HepG2 (cell line): ENCODE data around the gene PCSK6. TPM values are rescaled to one million over a fixed set of nuclear protein-coding genes. Genes with fewer than 3 reads are reported as not detected.

Source experiments
- ATAC-seq: fragments of 200-7000 bp; cut with Tn5 transposase; 3 replicates; pipeline ENCODE4 v1.9.1; 2020; ENCODE audit warnings: mild to moderate bottlenecking, moderate library complexity
- BruUV-seq: library from RNA; stranded (reverse); fragments of 400-500 nt; replicated peaks from 2 replicates; lab custom pipeline; 2021; lab: Mats Ljungman, UMichigan
- CTCF ChIA-PET: fragments of 300-600 bp; formaldehyde crosslinking; extraction: SDS; loops from one replicate; lab custom pipeline; 2021; ENCODE audit warnings: low total read pairs, inconsistent platforms, low intra/inter-chr PET ratio; lab: Yijun Ruan, JAX
- POLR2A ChIA-PET: fragments of 350-600 bp; sonication (Branson Sonifier 250); formaldehyde crosslinking; loops from one replicate; lab custom pipeline; 2020; ENCODE audit warnings: antibody characterized with exemption, inconsistent platforms; lab: Yijun Ruan, JAX
- DNase-seq: peaks from one replicate; pipeline ENCODE4 v3.0.0-alpha.2; 2015; ENCODE audit warnings: low spot score
- FAIRE-seq: peaks from 3 replicates; lab custom pipeline; 2011; peaks lifted over from hg19 to GRCh38; lab: Jason Lieb, UNC
- H2AFZ ChIP-seq: one replicate; pipeline ENCODE4 v1.6.1; 2011; ENCODE audit warnings: low read length, inconsistent platforms
- H3K27ac ChIP-seq: fragments of 300-600 bp; 3 replicates; pipeline ENCODE4 v1.8.0; 2011; ENCODE audit warnings: mixed run types, mild to moderate bottlenecking, mixed read lengths, low read length, inconsistent platforms; ENCODE audit not compliant: insufficient read depth; ENCODE audit errors: extremely low read length
- H3K27me3 ChIP-seq, 2 experiments: fragments of 200-600 bp in 1 of 2; 2 replicates in 1 of 2; 3 replicates in 1 of 2; pipeline versions ENCODE4 v1.6.0 to v1.8.0; 2011; ENCODE audit warnings: low read length in 2 of 2, mild to moderate bottlenecking in 2 of 2, moderate library complexity in 2 of 2, inconsistent platforms in 1 of 2; ENCODE audit not compliant: insufficient read depth in 2 of 2, control insufficient read depth in 1 of 2
- H3K36me3 ChIP-seq, 2 experiments: fragments of 200-600 bp in 1 of 2; replicated peaks in 1 of 2; 2 replicates in 1 of 2; 3 replicates in 1 of 2; pipeline versions ENCODE4 v1.5.1 to v1.8.0; 2011; ENCODE audit warnings: low read length in 2 of 2, inconsistent platforms in 1 of 2; ENCODE audit not compliant: insufficient read depth in 2 of 2, control insufficient read depth in 1 of 2
- H3K4me1 ChIP-seq: 2 replicates; pipeline ENCODE4 v1.5.1; 2012; ENCODE audit warnings: low read length, inconsistent platforms; ENCODE audit not compliant: insufficient read depth
- H3K4me2 ChIP-seq: 2 replicates; pipeline ENCODE4 v1.6.0; 2011; ENCODE audit warnings: low read depth, low read length, inconsistent platforms
- H3K4me3 ChIP-seq, 3 experiments: fragments of 200-600 bp in 1 of 3; sonication (generic), shearing (Covaris generic) in 1 of 3; replicated peaks in 1 of 3; 2 replicates each; pipeline ENCODE4 v1.5.1; 2011 to 2016; ENCODE audit warnings: low read length in 3 of 3, inconsistent platforms in 2 of 3, low read depth in 2 of 3, mild to moderate bottlenecking in 2 of 3, control low read depth in 1 of 3, mixed read lengths in 1 of 3; ENCODE audit not compliant: insufficient read depth in 1 of 3
- H3K79me2 ChIP-seq: one replicate; pipeline ENCODE4 v1.6.1; 2011; ENCODE audit warnings: low read length, inconsistent platforms; ENCODE audit not compliant: insufficient read depth
- H3K9ac ChIP-seq: 2 replicates; pipeline ENCODE4 v1.6.0; 2011; ENCODE audit warnings: mild to moderate bottlenecking, low read depth, low read length, inconsistent platforms; ENCODE audit not compliant: insufficient read depth
- H3K9me3 ChIP-seq: 2 replicates; pipeline ENCODE4 v1.5.1; 2012; ENCODE audit warnings: mild to moderate bottlenecking, low read length
- H4K20me1 ChIP-seq: 2 replicates; pipeline ENCODE4 v1.6.0; 2011; ENCODE audit warnings: inconsistent platforms, mild to moderate bottlenecking, low read length, moderate library complexity; ENCODE audit not compliant: insufficient read depth
- AGO2 ChIP-seq: fragments of 200-400 bp; formaldehyde crosslinking; optimal IDR thresholded peaks from 2 replicates; pipeline ENCODE3; 2017; ENCODE audit warnings: mild to moderate bottlenecking, low read depth, low read length, moderate library complexity
- ATF7-NPFF ChIP-seq: sonication (generic); formaldehyde crosslinking; IDR thresholded peaks from 2 replicates; pipeline ENCODE4 v1.8.1; 2023; ENCODE audit warnings: mild to moderate bottlenecking, low read depth, missing genetic modification reagents, moderate library complexity
- HOXA7 ChIP-seq: sonication (generic); formaldehyde crosslinking; IDR thresholded peaks from 2 replicates; pipeline ENCODE4 v1.8.1; 2022; ENCODE audit warnings: mild to moderate bottlenecking, missing genetic modification reagents, moderate library complexity
- IRF9 ChIP-seq: sonication (generic); formaldehyde crosslinking; IDR thresholded peaks from 2 replicates; pipeline ENCODE4 v1.8.0; 2022; ENCODE audit warnings: missing genetic modification reagents, mild to moderate bottlenecking, borderline replicate concordance
- KLF6 ChIP-seq: IDR thresholded peaks from 2 replicates; pipeline ENCODE4 v1.8.0; 2016; ENCODE audit warnings: missing biosample characterization, missing genetic modification reagents
- PCBP1 ChIP-seq: fragments of 200-400 bp; formaldehyde crosslinking; IDR thresholded peaks from 2 replicates; pipeline ENCODE4 v1.6.1; 2017; ENCODE audit warnings: mild to moderate bottlenecking, low read depth, low read length, borderline replicate concordance
- POGZ ChIP-seq: sonication (generic); formaldehyde crosslinking; IDR thresholded peaks from 2 replicates; pipeline ENCODE4 v1.4.0; 2020; ENCODE audit warnings: mild to moderate bottlenecking, missing genetic modification reagents
- RBM39 ChIP-seq: fragments of 200-400 bp; formaldehyde crosslinking; IDR thresholded peaks from one replicate; pipeline ENCODE4 v1.6.1; 2018; ENCODE audit warnings: antibody characterized with exemption, mild to moderate bottlenecking, low read depth, low read length; ENCODE audit not compliant: poor library complexity, severe bottlenecking
- SP1 ChIP-seq, 2 experiments: fragments of 450-650 bp in 1 of 2; sonication (generic) in 1 of 2; formaldehyde crosslinking in 1 of 2; IDR thresholded peaks; 2 replicates each; pipeline versions ENCODE4 v1.4.0 to v1.6.1; 2016 to 2020; ENCODE audit warnings: missing genetic modification reagents in 1 of 2
- SUZ12 ChIP-seq: fragments of 150-350 bp; IDR thresholded peaks from 2 replicates; pipeline ENCODE4 v1.6.1; 2014; ENCODE audit warnings: low read depth, low read length
- TSC22D2 ChIP-seq: sonication (generic); formaldehyde crosslinking; IDR thresholded peaks from 2 replicates; pipeline ENCODE4 v1.5.1; 2020; ENCODE audit warnings: missing genetic modification reagents, mild to moderate bottlenecking, borderline replicate concordance
- ZEB1 ChIP-seq: IDR thresholded peaks from 2 replicates; pipeline ENCODE4 v1.6.1; 2012; ENCODE audit warnings: mild to moderate bottlenecking, low read depth, inconsistent platforms; ENCODE audit not compliant: insufficient replicate concordance
- ZNF24 ChIP-seq: fragments of 450-650 bp; IDR thresholded peaks from 2 replicates; pipeline ENCODE4 v1.6.1; 2017; ENCODE audit warnings: antibody characterized with exemption, mild to moderate bottlenecking
- ZNF251 ChIP-seq: sonication (generic); formaldehyde crosslinking; IDR thresholded peaks from 2 replicates; pipeline ENCODE4 v1.9.0; 2021; ENCODE audit warnings: mild to moderate bottlenecking, missing genetic modification reagents
- ZNF335 ChIP-seq: sonication (generic); formaldehyde crosslinking; IDR thresholded peaks from 2 replicates; pipeline ENCODE4 v1.4.0; 2020; ENCODE audit warnings: missing genetic modification reagents
- ZNF557 ChIP-seq: sonication (generic); formaldehyde crosslinking; IDR thresholded peaks from 2 replicates; pipeline ENCODE4 v1.4.0; 2020; ENCODE audit warnings: missing genetic modification reagents
- WGBS: methylation state at CpG from one replicate; pipeline ENCODE4 v1.1.6; 2017; ENCODE audit warnings: low lambda C conversion rate; 5-methylcytosine and 5-hydroxymethylcytosine counted together
- in situ Hi-C: cut with HindIII; loops from 2 replicates; pipeline ENCODE4 v1.10.0; 2017; ENCODE audit warnings: low pct_unique_long_range_greater_than_20kb; ENCODE audit not compliant: extremely low pct_ligation_motif_present
- intact Hi-C: fragments of 100-400 bp; cut with micrococcal nuclease; formaldehyde crosslinking; loops from one replicate; pipeline ENCODE4 v1.10.0; 2022; ENCODE audit not compliant: unreplicated experiment
- polyA plus RNA-seq, 8 experiments: library from polyadenylated mRNA; depleted of rRNA in 3 of 8; stranded (reverse) in 7 of 8; unstranded in 1 of 8; fragments of >200 nt; fragmentation: Illumina TruSeq in 4 of 8; extraction: Trizol in 4 of 8; gene quantifications; 2 replicates each; pipeline versions ENCODE4 v1.2.1 to v1.2.3, GENCODE V29; 2011 to 2016; ENCODE audit warnings: low read depth in 4 of 8, missing spikeins in 1 of 8, mixed read lengths in 1 of 8; ENCODE audit not compliant: insufficient read depth in 1 of 8
- total RNA-seq, 5 experiments: library from RNA; depleted of rRNA; stranded (reverse); fragments of >200 nt; fragmentation: Illumina TruSeq; extraction: Trizol; gene quantifications; 2 replicates each; pipeline ENCODE4 v1.2.3, GENCODE V29; 2016; ENCODE audit warnings: low read depth in 1 of 5
- TF ChIP-seq, protein P1 (sequence below): sonication (generic); formaldehyde crosslinking; IDR thresholded peaks from 2 replicates; pipeline ENCODE4 v1.5.0; 2020; ENCODE audit warnings: mild to moderate bottlenecking, missing genetic modification reagents
- TF ChIP-seq, protein P2 (sequence below): sonication (generic); formaldehyde crosslinking; conservative IDR thresholded peaks from 2 replicates; pipeline ENCODE4 v1.4.0; 2020; ENCODE audit warnings: missing genetic modification reagents

Gene PCSK6
- total and polyA plus RNA-seq, 2 of the 13 experiments (the other 11 are each of a cell fraction or from before 2014, with no cell fraction given), result 56.5 to 155 TPM

DNA sequence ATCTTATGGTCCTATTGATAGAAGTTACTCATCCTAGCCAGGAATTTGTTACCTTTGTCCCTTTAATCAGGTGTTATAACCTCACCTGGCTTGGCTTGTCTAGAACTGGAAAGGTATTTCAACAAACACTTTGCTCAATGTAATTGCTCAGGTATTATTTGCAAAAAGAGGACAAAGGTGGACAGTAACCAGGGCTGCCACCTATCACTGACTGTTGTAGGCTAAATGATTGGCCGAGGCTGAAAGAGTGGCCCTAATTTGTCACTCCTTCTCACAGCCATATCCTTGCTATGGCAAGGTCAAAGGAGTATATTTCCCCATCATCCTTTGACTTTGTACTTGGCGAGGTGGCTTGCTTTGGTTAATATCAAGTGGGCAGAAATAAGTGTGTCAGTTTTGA is 209.5 kb downstream of the PCSK6 start:
- Histone ChIP-seq H3K9me3 (no peaks in the 10 kb centered on the region), H2AFZ (no peak overlapping the region), H3K36me3 (peaks cover 15 to 43% of the 10 kb centered on the region in 2 experiments), H3K9ac (no peak overlapping the region), H3K27me3 (no peaks in the 10 kb centered on the region; a peak in 2 of 5 replicates), H3K4me1 (peaks cover 28% of the 10 kb centered on the region), H3K27ac (no peak overlapping the region), H3K4me2 (no peak overlapping the region), H4K20me1 (no peaks in the 10 kb centered on the region), H3K4me3 (no peak overlapping the region), H3K79me2 (peaks cover 18% of the 10 kb centered on the region)
- DNase-seq, result no peak
- CTCF ChIA-PET, result no interaction called here
- TF ChIP-seq ZNF24, result no peak
- no peak for TF ChIP-seq ZNF251 (CRISPR knock-in tag)
- no peak for TF ChIP-seq POGZ (CRISPR knock-in tag)
- no peak for TF ChIP-seq KLF6 (CRISPR knock-in tag)
- no peak for TF ChIP-seq ZNF557 (CRISPR knock-in tag)
- TF ChIP-seq RBM39, result no peak
- no peak for TF ChIP-seq HOXA7
- TF ChIP-seq ZNF335 (CRISPR knock-in tag), result no peak
- no peak for TF ChIP-seq SUZ12
- no peak for TF ChIP-seq ZEB1
- no peak for TF ChIP-seq PCBP1
- no peak for TF ChIP-seq AGO2
- TF ChIP-seq, protein P1, sequence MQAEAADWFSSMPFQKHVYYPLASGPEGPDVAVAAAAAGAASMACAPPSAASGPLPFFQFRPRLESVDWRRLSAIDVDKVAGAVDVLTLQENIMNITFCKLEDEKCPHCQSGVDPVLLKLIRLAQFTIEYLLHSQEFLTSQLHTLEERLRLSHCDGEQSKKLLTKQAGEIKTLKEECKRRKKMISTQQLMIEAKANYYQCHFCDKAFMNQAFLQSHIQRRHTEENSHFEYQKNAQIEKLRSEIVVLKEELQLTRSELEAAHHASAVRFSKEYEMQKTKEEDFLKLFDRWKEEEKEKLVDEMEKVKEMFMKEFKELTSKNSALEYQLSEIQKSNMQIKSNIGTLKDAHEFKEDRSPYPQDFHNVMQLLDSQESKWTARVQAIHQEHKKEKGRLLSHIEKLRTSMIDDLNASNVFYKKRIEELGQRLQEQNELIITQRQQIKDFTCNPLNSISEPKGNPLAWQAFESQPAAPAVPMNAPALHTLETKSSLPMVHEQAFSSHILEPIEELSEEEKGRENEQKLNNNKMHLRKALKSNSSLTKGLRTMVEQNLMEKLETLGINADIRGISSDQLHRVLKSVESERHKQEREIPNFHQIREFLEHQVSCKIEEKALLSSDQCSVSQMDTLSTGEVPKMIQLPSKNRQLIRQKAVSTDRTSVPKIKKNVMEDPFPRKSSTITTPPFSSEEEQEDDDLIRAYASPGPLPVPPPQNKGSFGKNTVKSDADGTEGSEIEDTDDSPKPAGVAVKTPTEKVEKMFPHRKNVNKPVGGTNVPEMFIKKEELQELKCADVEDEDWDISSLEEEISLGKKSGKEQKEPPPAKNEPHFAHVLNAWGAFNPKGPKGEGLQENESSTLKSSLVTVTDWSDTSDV (CRISPR knock-in tag), result no peak
- TF ChIP-seq IRF9 (CRISPR knock-in tag), result no peak
- TF ChIP-seq SP1 (IDR thresholded peaks at IDR 0.05), result no peak
- TF ChIP-seq SP1 (CRISPR knock-in tag; IDR thresholded peaks at IDR 0.05), result no peak
- TF ChIP-seq, protein P2, sequence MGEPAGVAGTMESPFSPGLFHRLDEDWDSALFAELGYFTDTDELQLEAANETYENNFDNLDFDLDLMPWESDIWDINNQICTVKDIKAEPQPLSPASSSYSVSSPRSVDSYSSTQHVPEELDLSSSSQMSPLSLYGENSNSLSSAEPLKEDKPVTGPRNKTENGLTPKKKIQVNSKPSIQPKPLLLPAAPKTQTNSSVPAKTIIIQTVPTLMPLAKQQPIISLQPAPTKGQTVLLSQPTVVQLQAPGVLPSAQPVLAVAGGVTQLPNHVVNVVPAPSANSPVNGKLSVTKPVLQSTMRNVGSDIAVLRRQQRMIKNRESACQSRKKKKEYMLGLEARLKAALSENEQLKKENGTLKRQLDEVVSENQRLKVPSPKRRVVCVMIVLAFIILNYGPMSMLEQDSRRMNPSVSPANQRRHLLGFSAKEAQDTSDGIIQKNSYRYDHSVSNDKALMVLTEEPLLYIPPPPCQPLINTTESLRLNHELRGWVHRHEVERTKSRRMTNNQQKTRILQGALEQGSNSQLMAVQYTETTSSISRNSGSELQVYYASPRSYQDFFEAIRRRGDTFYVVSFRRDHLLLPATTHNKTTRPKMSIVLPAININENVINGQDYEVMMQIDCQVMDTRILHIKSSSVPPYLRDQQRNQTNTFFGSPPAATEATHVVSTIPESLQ (CRISPR knock-in tag), result no peak
- TF ChIP-seq ATF7-NPFF (CRISPR knock-in tag), result no peak
- TF ChIP-seq TSC22D2 (CRISPR knock-in tag), result no peak
- 97% methylated on average over 2 of the region's 2 CpGs for WGBS
- no TSS peak for BruUV-seq
- in situ Hi-C loops (no loop called here), intact Hi-C loops (no loop called here)
- no peak for FAIRE-seq
- POLR2A ChIA-PET, result no interaction called here
- ATAC-seq, result no peak
